Activated T-helper 9 cell treated with anti-CD3 and anti-CD28 coated beads, Interleukin-2, amount 50 U/mL, for 16 hours (primary cell): ENCODE results near the gene BUB1.
"Not testable (repeated sequence)": the region's sequence is repeated elsewhere in the genome, so short reads cannot be mapped to it uniquely, and the experiment has no call there.

Source experiments
- DNase-seq: peaks from one replicate; pipeline ENCODE4 v3.0.0-alpha.2; 2020; ENCODE audit warnings: low read depth

The BUB1 gene

GRCh38 chr2:110690083-110690965 is 12.5 kb upstream of the BUB1 start:
- DNase-seq = no peak

DNA sequence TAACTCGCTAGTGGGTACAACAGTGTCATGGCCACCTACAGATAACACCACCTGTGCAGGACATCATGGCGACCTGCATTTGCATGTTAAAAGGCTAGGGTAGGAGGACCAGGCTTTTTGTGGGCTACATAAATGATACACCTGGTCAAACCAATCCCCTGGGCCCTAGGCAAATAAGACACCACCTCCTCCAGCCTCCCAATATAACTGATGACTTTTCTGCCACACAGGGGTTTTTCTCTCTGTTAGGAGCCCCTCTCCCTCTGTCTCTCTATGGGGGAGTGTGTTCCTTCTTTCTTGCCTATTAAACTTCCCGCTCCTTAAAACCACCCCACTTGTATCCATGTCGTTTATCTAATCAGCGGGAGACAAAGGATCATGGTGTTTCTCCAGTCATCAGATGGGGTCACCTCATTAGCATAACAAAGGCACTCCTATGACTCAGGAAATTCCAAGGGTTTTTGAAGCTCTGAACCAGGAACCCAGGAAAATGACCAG is 10.8 kb upstream of the BUB1 start:
- DNase-seq = no peak

GRCh38 chr2:110687775-110688484 is 10.1 kb upstream of the BUB1 start:
- not testable (repeated sequence) for DNase-seq

DNA sequence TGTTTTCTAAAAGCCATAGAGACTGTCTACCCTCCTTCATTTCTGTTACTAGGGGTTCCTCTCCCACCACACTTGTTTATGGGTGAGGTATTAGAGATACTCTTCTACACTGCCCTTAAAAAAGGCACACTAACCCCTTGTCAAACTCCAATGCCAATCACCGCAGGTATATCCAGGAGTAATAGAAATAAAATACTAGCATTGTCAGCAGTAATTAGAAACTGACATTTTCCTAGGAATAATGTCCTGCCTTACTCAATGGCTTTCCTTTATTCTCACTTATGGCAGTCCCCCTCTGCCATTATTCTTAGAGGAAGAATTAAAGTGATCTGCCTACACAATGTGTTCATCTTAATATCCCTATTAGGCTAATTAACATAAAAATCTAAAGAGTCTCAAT is 5.0 kb upstream of the BUB1 start:
- no peak for DNase-seq

DNA sequence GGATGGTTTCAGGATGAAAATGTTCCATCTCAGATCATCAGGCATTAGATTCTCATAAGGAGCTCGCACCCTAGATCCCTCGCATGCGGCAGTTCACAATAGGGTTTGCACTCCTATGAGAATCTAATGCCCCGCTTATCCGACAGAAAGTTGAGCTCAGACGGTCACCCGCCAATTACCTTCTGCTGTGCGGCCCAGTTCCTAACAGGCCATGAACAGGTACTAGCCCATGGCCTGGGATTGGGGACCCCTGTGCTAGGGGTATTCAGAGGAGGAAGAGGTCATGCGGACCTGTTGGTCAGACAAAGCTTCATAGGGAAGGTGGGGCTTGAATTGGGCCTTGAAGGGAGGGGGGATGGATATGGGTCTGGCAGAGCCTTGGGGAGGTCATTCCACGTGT is 4.4 kb upstream of the BUB1 start:
- no peak for DNase-seq

- DNase-seq = no peak
These were observed 2.8 kb upstream of the BUB1 start for GRCh38 chr2:110680709-110681108.

DNA sequence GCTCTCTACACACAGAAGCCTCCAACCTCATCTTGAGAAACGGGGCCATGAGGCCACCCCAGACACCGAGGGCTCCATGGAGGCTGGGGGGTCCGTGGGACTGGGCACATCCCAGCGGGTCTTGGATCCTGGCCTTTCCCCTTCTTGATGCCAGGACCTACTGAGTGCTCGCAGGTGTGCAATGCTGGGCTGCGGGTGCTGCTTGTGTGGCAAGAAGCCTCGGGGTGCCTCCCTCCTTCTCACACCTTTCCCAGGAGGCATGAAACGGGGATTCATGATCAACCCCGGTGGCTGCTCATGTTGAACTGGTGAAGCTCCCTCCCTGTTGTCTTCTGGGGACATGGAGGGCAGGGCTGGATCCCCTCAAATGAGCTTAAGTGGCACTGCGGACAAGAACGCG is 2.0 kb upstream of the BUB1 start:
- no peak for DNase-seq

GRCh38 chr2:110679337-110679707 is 1.5 kb upstream of the BUB1 start:
- DNase-seq = no peak

DNA sequence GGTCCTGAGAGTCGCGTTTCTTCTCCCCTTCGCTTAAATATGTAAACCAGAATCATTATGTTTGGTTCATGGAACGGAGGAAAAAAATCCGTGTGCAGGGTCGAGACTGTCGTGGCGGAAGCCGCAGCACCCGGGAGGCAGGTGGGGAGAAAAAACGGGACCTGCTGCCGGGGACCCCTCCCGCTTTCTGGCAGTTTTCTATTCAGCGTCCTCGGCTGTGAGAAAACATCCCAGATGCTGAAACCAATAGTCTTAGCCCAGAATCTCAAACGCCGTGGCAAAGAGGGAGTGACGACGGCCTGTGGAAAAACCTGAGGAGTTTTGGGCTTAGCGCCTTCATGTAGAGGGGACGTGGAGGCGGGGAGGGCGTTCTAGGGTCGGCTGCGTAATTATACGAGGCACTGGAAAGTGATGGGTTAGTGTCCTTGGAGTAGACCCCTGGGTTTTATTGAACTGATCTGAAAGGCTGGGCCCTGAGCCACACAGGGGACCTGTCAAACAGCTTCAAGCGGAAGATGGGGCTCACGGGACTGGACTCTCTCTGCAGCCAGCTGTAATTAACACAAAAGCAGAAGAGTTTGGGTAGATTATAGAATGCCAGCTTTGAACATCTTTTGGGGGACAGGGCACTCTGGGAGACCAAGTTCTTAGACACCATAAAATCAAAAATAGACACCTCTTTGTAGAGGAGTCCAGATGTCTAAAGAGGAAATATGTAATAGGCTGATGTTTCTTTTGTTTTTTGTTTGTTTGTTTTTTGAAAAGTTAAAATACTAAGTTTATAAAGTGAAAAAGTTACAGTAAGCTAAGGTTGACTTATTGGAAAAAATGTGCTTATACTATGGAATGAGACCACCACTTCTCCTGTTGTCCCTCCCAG is 834 bp upstream of the BUB1 start:
- DNase-seq = no peak

DNA sequence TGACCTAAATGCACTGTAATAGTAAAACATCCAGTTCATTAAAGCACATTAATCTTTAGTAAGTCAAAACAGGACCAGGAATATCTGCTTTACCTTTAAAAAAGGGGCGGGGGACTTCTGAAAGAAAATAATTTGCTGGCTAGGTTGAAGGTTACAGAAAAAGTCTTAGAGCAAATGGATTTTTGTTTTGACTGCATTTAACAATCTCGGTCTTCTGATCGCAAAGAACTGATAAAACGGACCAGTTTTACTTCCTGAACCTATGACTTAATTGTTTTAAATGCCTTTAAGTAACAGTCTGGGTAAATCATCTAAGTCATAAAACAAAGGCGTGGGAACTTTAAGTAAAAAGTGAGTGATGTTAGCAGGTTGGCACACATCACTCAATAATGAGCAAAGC is 783 bp downstream of the BUB1 start:
- DNase-seq = no peak

- DNase-seq = no peak
These were observed 2.2 kb downstream of the BUB1 start for GRCh38 chr2:110675679-110676078.

- DNase-seq = no peak
These were observed 3.0 kb downstream of the BUB1 start for GRCh38 chr2:110674620-110675555.

- DNase-seq = no peak
These were observed 4.7 kb downstream of the BUB1 start for GRCh38 chr2:110673201-110673600.

DNA sequence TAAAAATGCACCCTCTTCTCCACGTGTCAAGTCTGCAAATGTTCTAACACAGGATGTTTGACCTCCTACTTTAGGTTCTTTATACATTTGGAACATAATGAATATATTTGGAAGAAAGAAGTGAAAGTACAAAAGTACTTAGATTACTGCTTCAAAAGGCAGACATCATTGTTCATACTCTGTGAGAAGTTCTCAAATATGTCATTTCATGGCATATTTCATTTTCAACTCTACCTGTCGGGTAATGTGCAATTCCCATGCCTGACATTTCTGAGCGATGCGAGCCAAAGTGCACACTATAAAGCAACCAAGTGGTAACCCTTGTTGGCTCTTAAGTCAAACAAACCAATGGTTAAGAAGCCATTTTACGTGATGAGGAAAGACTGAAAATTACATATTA is 7.0 kb downstream of the BUB1 start:
- DNase-seq = no peak

GRCh38 chr2:110669079-110669478 is 8.8 kb downstream of the BUB1 start:
- DNase-seq = no peak

GRCh38 chr2:110667071-110667470 is 10.8 kb downstream of the BUB1 start:
- DNase-seq = no peak

DNA sequence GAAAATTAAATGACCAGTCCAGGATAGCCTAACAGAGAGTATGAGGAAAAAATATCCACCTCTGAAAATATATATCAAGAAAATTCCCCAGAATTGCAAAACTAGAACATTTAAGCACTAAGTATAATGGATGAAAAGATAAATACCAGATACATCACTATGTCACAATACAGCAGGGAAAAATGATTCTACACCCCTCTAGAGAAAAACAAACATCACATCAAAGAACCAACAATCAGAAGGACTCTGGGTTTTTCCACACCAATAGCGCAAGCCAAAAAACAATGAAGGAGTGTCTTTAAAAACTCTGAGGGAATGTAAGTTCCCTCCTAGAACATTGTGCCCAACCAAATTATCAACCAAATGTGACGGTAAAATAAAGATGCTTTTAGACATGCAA is 13.7 kb downstream of the BUB1 start:
- no peak for DNase-seq

DNA sequence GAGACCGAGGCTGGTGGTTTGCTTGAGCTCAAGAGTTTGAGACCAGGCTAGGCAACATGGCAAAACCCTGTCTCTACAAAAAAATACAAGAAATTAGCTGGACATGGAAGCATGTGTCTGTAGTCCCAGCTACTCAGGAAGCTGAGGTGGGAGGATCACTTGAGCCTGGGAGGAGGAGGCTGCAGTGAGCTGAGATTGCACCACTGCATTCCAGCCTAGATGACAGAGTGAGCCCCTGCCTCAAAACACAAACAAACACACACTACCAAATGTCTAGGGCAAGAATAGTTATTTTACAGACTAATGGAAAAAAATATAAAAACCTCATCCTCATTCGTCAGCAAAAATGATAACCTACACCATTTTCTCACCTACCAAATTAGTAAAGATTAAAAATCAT is 15.3 kb downstream of the BUB1 start:
- DNase-seq = no peak

DNA sequence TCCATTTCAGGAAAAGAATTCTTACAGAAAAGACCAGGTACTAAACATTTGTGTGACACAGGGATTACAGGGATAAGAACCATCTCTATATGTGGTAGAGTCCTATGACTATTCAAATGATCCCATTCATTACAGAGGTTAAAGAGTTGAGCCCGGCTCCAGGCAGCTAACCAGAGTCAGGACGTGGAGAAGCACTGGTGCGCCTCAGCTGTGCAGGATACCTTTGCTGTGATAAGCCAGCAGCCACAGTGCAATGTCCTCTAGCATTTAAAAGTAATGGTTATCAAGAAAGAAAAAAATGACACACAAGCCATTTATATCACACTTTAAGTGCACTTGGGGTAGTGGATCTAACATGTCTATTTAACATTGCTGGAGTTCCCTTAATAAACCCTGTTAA is 17.3 kb downstream of the BUB1 start:
- no peak for DNase-seq

- no peak for DNase-seq
These were observed 18.6 kb downstream of the BUB1 start for GRCh38 chr2:110659248-110659647.

GRCh38 chr2:110657724-110658305 is 20.0 kb downstream of the BUB1 start:
- no peak for DNase-seq
